ENCODE measurements around the gene PPIL6.

- TF ChIP-seq CTCF (IDR thresholded peaks at IDR 0.05; ENCODE audit: poor library complexity) (no peak), EZH2phosphoT487 (IDR thresholded peaks at IDR 0.05; ENCODE audit: low read depth, severe bottlenecking, unreplicated experiment) (no peak), EZH2 (IDR thresholded peaks at IDR 0.05; ENCODE audit: borderline replicate concordance) (no peak)
Measured at GRCh38 chr6:109458774-109459531, 18.5 kb upstream of the PPIL6 start.

Data from hepatocyte (in vitro differentiated cells).